Stimulated activated CD4-positive, alpha-beta T cell treated with anti-CD3 and anti-CD28 coated beads, TNF-alpha, amount 100 ng/mL, for 24 hours (primary cell): ENCODE results near the gene PSMB7.
"Not testable (repeated sequence)": the region's sequence is repeated elsewhere in the genome, so short reads cannot be mapped to it uniquely, and the experiment has no call there.

Experiments used
- DNase-seq, 3 experiments: peaks; one replicate each; pipeline ENCODE4 v3.0.0-alpha.2; 2020; ENCODE audit warnings: low read depth in 3 of 3

The PSMB7 gene

DNA sequence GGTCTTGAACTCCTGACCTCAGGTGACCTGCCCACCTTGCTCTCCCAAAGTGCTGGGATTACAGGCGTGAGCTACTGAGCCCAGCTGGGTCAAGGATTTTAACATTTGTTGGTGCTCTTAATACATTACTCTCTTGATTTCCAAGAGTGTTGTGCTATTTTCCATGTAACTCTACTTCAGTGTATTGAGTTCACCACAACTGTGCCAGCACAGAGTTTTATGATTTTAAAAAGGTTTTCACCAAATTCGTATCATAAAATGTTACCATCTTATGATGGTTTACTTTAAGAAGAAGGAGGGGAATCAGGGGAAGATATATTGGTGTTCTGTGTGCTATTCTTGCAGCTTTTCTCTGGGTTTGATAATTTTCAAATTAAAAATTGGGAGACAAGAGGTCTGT, 28.4 kb upstream of the PSMB7 start:
- no peak for DNase-seq

DNA sequence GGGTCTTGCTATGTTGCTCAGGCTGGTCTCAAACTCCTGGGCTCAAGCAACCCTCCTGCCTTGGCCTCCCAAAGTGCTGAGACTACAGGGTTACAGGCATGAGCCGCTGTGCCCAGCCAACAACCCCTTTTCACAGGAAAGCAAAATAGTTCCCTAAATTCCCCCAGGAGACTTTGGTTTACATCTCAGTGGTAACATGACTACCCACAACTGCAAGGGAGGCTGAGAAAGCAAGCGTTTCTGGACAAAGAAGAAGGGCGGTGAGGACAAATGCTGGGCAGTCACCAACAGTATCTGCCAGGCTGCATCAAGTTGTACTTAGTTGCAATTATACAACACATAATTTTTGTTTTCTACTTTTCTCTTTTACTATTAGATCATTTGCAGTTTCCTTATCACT, 27.6 kb upstream of the PSMB7 start:
- no peak for DNase-seq

DNA sequence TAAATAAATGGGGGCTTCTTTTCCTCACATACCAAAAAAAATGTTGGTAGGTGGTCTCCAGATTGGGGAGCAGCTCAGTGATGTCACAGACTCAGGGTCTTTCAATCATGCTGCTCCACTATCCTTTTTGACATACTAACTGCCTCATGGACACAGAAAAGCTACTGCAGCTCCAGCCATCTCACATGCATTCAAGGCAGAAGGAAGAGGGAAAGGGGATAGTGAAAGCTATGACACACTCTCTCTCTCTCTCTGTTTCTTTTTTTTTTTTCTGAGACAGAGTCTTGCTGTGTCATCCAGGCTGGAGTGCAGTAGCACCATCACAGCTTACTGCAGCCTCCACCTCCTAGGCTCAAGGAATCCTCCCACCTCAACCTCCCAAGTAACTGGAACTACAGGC, 27.1 kb upstream of the PSMB7 start:
- no peak for DNase-seq

DNA sequence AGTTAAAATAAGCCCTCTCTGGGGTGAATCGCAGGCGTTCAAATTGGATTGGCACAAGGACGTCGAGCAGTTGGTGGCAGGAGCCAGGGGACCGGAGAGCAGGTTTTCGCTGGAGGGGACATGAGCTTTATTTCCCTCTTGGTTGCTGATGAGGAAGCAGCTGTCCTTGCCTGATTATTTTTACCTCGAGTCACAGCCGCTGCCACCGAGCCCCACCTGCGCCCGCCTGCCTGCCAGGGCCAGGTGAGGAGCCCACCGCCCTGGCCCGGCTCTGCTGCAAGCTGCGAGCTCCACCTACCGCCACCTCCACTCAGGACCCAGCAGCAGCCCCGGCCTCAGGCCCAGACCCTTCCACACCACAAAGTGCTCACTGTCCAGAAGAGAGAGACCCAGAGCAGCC, 26.0 kb upstream of the PSMB7 start:
- no peak for DNase-seq

GRCh38 chr9:124440786-124441185, 25.5 kb upstream of the PSMB7 start:
- no peak for DNase-seq

- DNase-seq, result no peak
These were observed 24.5 kb upstream of the PSMB7 start for GRCh38 chr9:124439686-124440243.

DNA sequence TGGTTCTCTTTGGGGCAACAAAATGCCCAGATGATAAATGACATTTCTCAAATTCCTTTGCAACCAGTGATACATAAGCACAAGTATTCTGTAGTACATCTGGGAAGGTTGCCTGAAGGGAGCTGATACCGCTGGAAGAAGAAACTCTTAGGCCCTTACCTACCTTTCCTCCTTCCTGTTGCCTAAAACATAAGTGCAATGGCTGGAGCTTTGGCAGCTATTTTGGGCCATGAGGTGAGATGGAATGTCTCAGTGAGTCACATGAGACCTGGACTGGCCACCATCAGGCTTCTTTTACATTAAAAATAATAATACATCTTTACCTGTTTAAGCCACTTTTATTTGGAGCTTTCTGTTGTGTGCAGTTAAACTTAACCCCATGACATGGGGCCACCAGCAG, 23.8 kb upstream of the PSMB7 start:
- no peak for DNase-seq

- no peak for DNase-seq
These were observed 22.8 kb upstream of the PSMB7 start for GRCh38 chr9:124438091-124438490.

GRCh38 chr9:124437086-124437485, 21.8 kb upstream of the PSMB7 start:
- DNase-seq, result no peak

- no peak for DNase-seq
These were observed 21.1 kb upstream of the PSMB7 start for GRCh38 chr9:124436320-124436719.

DNA sequence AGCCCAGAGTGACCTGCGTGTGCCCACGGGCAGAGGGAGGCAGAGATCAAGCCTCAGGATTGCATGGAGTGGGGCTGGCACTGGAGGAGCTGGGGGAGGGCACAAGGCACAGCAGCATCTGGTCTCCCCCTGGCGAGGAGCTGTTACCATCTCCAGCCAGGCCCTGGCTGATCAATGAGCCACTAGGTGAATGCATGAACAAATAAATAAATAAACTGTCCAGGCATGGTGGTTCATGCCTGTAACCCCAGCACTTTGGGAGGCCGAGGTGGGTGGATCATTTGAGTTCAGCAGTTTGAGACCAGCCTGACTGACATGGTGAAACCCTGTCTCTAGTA, 14.3 kb upstream of the PSMB7 start:
- DNase-seq, result no peak

DNA sequence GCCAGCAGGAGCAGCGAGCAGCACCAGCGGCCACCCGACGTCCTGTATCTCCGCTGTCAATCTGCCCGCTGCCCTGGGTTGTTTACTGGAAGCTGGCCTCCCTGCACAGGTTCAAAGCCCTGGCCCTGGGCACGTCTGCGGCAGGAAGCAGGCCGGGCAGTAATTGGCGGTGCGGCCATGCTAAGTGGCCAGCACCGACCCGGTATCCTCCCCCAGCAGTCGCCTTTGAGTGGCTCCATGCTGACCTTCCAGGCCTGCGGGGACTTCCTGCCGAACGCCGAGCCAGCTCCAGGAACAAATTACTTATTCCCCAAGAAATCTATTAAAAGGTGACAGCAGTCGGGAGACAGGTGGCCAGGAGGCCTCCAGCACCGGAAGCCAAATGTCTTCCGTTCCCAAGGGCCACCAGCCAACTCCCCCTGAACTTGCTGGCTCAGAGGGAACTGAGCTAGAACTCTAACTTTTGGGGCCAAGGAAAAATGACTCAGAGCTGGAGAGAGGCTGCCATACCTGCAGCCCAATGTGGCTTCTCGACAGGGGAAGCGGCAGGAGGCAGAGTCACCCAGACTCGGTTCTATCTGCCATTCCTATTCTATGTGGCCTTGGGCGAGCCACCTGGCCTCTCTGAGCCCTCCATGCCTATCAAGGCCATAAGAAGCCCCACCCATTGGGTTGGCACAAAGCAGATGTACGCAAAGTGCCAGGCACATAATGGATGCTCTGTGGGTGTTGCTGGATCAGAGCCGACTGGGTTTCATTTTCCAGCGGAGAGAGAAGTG, 13.7 kb upstream of the PSMB7 start:
- DNase-seq, result no peak

GRCh38 chr9:124427281-124427680, 12.0 kb upstream of the PSMB7 start:
- no peak for DNase-seq

DNA sequence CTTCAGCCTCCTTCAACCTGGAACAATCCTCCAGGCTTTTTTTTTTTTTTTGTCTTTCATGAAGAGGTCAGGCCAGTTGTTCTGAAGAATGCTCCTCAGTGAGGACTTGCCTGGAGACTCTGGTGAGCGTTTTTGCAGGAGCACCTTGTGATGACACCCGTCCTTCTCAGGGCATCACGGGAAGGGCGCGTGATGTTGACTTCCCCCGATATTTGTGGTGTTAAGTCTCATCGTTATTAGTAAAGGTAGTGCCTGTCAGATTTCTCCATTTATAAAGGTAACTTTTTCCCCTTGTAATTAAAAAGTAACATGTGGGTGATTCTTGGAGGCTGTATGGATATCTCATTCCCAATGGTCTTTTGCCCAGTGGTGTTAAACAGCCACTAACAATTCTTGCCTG, 11.1 kb upstream of the PSMB7 start:
- DNase-seq, result no peak

- DNase-seq, result not testable (repeated sequence)
These were observed 10.5 kb upstream of the PSMB7 start for GRCh38 chr9:124425733-124426132.

DNA sequence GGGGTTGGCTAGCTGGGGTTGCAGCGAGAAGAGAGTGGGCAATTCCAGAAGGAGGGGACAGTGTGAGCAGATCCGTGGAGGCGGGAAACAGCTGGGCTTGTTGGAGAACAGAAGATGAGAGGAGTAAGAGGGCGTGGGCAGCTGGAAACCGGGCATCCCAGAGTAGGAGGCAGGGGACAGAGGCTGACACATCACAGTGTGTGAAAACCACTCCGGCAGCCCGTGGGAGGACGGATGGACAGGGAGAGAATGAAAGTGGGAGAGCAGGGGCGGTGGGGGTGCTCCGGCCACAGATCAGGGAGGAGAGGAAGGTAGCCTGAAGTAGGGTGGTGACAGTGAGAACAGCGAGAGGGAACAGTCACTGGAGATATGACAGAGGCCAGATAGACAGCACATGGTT, 8.3 kb upstream of the PSMB7 start:
- DNase-seq, result no peak

- DNase-seq, result no peak
These were observed 7.9 kb upstream of the PSMB7 start for GRCh38 chr9:124423155-124423554.

DNA sequence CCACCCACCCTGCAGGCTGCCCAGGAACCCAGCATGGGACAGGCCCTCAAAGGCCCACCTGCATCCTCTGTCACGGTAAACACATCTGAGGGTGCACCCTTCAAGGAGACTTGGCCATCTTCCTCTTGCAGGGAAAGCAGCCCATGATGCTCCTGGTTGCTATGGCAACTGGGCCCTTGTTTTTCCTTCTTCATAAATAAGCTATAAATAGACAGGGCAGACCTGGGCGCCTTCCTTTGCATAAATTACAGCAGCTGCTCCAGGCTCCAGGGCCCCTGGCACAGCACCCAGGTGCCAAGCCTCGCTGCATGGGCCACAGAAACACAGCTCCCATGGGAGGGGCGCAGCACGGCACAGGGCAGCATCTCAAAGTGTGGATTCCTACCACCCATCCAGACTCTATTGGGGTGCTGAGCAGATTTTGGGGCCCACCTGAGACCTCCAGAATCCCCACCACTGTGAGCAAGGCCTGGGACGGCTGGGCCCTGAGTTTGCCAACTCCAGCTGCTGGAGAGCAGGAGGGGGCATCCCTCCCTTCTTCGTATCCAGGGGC, 5.8 kb upstream of the PSMB7 start:
- DNase-seq, result no peak

GRCh38 chr9:124419832-124420489, 4.7 kb upstream of the PSMB7 start:
- DNase-seq, result no peak

DNA sequence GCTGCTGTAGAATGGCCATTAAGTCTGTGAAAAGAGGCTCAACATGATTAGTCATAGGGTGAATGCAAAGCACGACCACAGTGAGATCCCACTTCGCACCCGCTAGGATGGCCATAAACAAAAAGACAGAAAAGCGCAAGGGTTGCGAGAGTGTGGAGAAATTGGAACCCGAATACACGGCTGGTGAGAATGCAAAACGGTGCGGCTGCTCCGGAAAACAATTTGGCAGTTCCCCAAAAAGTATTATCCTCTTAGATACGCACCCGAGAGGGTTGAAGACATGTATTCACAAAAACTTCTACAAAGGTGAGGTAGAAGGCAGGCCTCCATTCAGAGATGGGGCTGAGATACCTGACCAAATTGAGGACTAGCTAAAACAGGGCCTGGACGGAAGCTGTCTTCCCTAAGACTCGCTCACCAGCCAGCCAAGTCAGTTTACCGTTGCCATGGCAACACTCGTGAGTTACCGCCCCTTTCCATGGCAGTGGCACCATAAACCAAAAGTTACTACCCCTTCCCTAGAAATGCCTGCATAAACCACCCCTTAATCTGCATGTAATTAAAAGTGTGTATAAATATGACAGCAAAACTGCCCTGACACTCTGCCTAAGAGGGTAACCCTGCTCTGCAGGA, 726 bp upstream of the PSMB7 start:
- DNase-seq, result no peak

- no peak for DNase-seq
These were observed 630 bp downstream of the PSMB7 start for GRCh38 chr9:124414612-124415011.

DNA sequence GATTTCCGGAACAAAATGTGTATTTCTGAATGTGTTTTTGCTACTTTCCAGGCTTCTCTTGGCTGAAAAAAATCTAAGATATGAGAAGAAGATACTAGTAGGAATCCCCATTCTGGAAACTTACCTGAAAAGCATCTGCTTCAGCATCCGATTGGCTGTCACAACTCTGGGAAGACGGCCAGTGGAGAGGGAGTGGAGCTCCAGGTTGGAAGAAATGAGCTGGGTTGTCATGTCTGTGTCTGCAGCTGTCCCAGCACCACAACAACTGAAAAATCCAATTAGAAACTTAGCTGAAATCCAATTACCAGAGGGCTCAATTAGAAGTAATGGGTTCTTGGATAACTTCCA, 3.0 kb downstream of the PSMB7 start:
- no peak for DNase-seq
